NAMALWA (cell line): ENCODE data around the gene CLOCK.

Experiments used
- DNase-seq: peaks from one replicate; pipeline ENCODE4 v3.0.0-alpha.2; 2015; ENCODE audit warnings: low spot score

Gene CLOCK

DNA sequence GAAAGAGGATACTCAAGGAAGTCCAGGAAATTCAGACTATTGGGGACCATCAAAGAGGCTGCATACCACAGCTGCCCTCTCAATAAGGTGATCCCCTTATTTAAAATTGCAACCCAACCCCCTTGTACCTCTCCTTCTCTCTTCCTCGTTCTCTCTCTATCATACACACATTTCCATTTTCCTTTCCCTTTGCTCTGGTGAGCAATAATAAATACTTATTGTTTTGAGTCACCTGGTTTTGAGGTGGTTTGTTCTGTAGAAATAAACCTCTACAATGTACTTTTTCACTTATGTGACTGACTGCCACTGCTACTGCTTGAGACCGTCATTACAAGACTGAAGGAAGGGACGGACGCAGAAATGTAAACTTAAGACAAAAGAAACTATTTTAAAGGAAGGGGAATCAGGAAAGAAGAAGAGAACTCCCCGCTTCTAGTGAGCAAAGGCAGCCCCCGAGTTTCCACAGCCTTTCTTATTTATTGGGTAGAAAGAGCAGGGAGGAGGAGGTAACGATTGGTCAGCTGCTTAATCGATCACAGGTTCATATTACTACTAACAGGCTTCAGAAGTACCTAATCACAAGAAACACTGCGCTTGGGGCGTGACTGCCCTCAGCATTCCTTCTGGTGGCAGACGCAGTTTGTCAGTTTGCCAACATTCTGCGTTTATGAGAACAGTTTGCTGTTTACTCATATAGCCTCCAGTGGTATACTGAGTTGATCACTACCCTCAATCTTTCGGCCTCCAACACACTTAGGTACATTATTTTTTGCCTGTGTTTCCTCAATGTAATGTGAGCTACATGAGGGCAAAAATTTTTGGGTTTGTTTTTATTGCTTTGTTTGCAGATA is 167.9 kb downstream of the CLOCK start:
- no peak for DNase-seq
